ENCODE data around the gene DTX1. TPM values are rescaled to one million over a fixed set of nuclear protein-coding genes. Genes with fewer than 3 reads are reported as not detected.

The DTX1 gene
- total and polyA plus RNA-seq, 2 of the 8 experiments (the other 6 are each of a cell fraction or from before 2014, with no cell fraction given), result 4.7 to 6.9 TPM

DNA sequence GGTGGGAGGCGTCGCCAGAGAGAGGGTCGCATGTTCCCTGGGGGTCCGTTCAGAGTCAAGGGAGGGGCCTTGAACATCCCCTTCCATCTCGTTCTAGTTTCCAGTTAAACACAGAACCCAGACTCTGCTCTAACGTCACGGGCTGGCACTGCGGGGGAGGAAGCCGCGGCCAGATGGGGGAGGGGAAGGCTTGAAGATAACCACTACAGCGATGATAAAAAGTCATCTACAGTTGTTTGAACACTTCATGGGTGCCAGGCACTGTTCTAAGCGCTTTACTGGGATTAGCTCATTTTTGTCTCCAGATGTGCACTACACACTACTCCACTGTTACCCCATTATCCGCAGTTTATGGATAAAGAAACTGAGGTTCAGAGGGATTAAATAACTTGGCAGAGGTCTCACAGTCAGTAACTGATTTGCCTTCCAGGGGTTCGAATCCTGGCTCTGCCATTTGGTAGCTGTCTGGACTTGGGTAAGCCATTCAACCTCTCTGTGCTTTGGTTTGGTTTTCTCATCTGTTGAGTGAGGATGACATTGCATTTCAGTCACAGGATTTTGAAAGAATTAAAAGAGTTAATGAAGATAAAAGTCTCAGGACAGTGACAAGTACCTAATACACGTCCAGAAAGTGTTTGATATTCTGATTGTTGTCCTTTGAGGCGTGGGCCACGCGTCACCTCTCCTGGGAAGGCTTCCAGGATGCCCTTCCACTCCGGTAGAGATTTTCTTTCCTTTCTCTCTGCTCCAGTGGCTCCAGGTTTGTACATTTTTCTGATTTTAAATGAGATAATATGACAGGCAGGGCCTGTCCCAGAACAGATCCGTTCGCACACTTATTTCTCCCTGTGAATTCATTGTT lies 79.8 kb downstream of the DTX1 start (continued):
- TF ChIP-seq POU5F1 (IDR thresholded peaks at IDR 0.05; ENCODE audit: low read depth, low read length) (no peak), EP300 (IDR thresholded peaks at IDR 0.05; ENCODE audit: borderline replicate concordance in 1 of 2, low read depth in 2 of 2, low read length in 2 of 2) (no peak), SRF (IDR thresholded peaks at IDR 0.05; ENCODE audit: low read depth, low read length) (no peak), ASH2L (IDR thresholded peaks at IDR 0.05; ENCODE audit: low read length) (peak; percentile 7), SAP30 (IDR thresholded peaks at IDR 0.05; ENCODE audit: insufficient read depth, insufficient replicate concordance, low read length) (no peak), RBBP5 (IDR thresholded peaks at IDR 0.05; ENCODE audit: borderline replicate concordance, low read depth, low read length) (peak; percentile 75; the same call in 1 of the 2 replicates), YY1 (IDR thresholded peaks at IDR 0.05; ENCODE audit: low read depth, low read length) (no peak), KDM4A (IDR thresholded peaks at IDR 0.05; ENCODE audit: low read depth, low read length, severe bottlenecking) (peak; percentile 20), EGR1 (IDR thresholded peaks at IDR 0.05; ENCODE audit: borderline replicate concordance, low read depth, low read length) (no peak; the same call in 1 of the 2 replicates), MAFK (IDR thresholded peaks at IDR 0.05; ENCODE audit: low read depth, low read length) (no peak), GABPA (IDR thresholded peaks at IDR 0.05; ENCODE audit: borderline replicate concordance, insufficient read depth, low read length) (no peak), BACH1 (IDR thresholded peaks at IDR 0.05; ENCODE audit: low read length) (no peak), HDAC6 (IDR thresholded peaks at IDR 0.05; ENCODE audit: low read depth, low read length) (no peak), CBX5 (IDR thresholded peaks at IDR 0.05; ENCODE audit: low read depth, low read length) (no peak), SIN3A (conservative IDR thresholded peaks at IDR 0.05 in 1 of 2, IDR thresholded peaks at IDR 0.05 in 1 of 2; ENCODE audit: low read depth in 1 of 2, low read length in 2 of 2) (no peak)
- TF ChIP-seq, protein P1, sequence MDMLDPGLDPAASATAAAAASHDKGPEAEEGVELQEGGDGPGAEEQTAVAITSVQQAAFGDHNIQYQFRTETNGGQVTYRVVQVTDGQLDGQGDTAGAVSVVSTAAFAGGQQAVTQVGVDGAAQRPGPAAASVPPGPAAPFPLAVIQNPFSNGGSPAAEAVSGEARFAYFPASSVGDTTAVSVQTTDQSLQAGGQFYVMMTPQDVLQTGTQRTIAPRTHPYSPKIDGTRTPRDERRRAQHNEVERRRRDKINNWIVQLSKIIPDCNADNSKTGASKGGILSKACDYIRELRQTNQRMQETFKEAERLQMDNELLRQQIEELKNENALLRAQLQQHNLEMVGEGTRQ (IDR thresholded peaks at IDR 0.05; ENCODE audit: low read length), result no peak
- TF ChIP-seq, protein P2, sequence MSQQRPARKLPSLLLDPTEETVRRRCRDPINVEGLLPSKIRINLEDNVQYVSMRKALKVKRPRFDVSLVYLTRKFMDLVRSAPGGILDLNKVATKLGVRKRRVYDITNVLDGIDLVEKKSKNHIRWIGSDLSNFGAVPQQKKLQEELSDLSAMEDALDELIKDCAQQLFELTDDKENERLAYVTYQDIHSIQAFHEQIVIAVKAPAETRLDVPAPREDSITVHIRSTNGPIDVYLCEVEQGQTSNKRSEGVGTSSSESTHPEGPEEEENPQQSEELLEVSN (IDR thresholded peaks at IDR 0.05), result no peak
